ENCODE results near the gene RNASE7.

Gene RNASE7

GRCh38 chr14:21068521-21069387 is 26.6 kb downstream of the RNASE7 start:
- no peak for DNase-seq (ENCODE audit: low read depth in 2 of 2)

GRCh38 chr14:21069388-21070082 is 27.4 kb downstream of the RNASE7 start:
- no peak for DNase-seq (ENCODE audit: low read depth in 2 of 2)

- DNase-seq (ENCODE audit: low read depth in 2 of 2) = no peak
These were observed 28.0 kb downstream of the RNASE7 start, which contains the start of gene ARHGEF40 for GRCh38 chr14:21070083-21070609. TSS of gene ARHGEF40 (plus strand) at chr14:21070304. CDS start at chr14:21070397, 93 bp downstream.

- DNase-seq (ENCODE audit: low read depth in 2 of 2) = no peak
These were observed 28.6 kb downstream of the RNASE7 start for GRCh38 chr14:21070610-21071224.

- DNase-seq (ENCODE audit: low read depth in 2 of 2) = peak in 1 of 2 donors; percentile 44
These were observed 29.3 kb downstream of the RNASE7 start for GRCh38 chr14:21071225-21072030.

- no peak for DNase-seq (ENCODE audit: low read depth in 2 of 2)
These were observed 29.9 kb downstream of the RNASE7 start for GRCh38 chr14:21072031-21072473.

DNA sequence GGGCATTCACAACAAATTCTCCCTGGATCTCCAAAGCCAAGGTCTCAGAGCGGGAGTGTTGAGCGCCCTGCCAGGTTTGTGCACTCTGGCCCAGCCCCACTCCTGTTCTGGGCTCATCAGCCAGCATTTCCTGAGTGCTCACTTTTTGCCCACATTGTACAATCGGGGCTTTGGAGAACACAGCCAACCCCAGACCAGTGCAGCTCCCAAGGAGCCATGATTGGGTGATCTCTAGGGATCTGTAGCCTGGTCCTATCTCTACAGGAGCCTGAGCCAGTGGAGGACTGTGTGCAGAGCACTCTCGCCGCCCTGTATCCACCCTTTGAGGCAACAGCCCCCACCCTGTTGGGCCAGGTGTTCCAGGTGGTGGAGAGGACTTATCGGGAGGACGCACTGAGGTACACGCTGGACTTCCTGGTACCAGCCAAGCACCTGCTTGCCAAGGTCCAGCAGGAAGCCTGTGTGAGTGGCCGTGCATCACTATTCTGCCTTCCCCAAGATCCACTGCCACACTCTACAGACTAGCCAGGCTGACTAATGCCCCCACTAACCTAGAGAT is 30.7 kb downstream of the RNASE7 start:
- no peak for DNase-seq (ENCODE audit: low read depth in 2 of 2)

DNA sequence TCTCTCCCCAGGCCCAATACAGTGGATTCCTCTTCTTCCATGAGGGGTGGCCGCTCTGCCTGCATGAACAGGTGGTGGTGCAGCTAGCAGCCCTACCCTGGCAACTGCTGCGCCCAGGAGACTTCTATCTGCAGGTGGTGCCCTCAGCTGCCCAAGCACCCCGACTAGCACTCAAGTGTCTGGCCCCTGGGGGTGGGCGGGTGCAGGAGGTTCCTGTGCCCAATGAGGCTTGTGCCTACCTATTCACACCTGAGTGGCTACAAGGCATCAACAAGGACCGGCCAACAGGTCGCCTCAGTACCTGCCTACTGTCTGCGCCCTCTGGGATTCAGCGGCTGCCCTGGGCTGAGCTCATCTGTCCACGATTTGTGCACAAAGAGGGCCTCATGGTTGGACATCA is 31.8 kb downstream of the RNASE7 start:
- no peak for DNase-seq (ENCODE audit: low read depth in 2 of 2)

DNA sequence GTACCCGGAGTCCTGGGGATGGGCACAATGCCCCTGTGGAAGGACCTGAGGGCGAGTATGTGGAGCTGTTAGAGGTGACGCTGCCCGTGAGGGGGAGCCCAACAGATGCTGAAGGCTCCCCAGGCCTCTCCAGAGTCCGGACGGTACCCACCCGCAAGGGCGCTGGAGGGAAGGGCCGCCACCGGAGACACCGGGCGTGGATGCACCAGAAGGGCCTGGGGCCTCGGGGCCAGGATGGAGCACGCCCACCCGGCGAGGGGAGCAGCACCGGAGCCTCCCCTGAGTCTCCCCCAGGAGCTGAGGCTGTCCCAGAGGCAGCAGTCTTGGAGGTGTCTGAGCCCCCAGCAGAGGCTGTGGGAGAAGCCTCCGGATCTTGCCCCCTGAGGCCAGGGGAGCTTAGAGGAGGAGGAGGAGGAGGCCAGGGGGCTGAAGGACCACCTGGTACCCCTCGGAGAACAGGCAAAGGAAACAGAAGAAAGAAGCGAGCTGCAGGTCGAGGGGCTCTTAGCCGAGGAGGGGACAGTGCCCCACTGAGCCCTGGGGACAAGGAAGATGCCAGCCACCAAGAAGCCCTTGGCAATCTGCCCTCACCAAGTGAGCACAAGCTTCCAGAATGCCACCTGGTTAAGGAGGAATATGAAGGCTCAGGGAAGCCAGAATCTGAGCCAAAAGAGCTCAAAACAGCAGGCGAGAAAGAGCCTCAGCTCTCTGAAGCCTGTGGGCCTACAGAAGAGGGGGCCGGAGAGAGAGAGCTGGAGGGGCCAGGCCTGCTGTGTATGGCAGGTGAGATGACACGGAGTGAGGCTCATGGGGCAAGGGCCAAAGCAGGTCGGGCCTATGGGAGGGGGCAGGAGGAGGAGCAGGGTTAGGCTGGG is 32.5 kb downstream of the RNASE7 start:
- DNase-seq (ENCODE audit: low read depth in 2 of 2) = no peak

- no peak for DNase-seq (ENCODE audit: low read depth in 2 of 2)
These were observed 33.7 kb downstream of the RNASE7 start for GRCh38 chr14:21075719-21076437.

GRCh38 chr14:21077672-21078071 is 35.5 kb downstream of the RNASE7 start:
- DNase-seq (ENCODE audit: low read depth in 2 of 2) = no peak

- DNase-seq (ENCODE audit: low read depth in 2 of 2) = no peak
These were observed 36.1 kb downstream of the RNASE7 start for GRCh38 chr14:21078287-21078686.

DNA sequence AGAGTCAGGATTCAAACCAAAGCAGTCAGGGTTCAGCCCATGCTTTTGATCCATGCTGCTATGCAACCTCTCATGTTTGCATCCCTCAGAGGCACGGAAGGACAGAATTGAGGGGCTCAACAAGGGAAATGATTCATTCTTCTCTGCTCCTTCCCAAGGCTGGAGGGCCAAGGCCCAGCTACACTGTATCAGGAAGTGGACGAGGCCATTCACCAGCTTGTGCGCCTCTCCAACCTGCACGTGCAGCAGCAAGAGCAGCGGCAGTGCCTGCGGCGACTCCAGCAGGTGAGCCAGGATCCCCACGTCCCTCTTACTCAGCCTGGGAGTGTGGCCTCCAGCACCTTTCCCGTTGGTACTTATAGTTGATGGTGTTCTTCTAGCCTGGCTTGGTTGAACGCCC is 36.6 kb downstream of the RNASE7 start:
- no peak for DNase-seq (ENCODE audit: low read depth in 2 of 2)

DNA sequence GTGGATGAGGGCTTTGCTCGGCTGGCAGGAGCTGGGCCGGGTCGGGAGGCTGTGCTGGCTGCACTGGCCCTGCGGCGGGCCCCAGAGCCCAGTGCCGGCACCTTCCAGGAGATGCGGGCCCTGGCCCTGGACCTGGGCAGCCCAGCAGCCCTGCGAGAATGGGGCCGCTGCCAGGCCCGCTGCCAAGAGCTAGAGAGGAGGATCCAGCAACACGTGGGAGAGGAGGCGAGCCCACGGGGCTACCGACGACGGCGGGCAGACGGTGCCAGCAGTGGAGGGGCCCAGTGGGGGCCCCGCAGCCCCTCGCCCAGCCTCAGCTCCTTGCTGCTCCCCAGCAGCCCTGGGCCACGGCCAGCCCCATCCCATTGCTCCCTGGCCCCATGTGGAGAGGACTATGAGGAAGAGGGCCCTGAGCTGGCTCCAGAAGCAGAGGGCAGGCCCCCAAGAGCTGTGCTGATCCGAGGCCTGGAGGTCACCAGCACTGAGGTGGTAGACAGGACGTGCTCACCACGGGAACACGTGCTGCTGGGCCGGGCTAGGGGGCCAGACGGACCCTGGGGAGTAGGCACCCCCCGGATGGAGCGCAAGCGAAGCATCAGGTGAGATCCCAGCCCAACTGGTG is 39.5 kb downstream of the RNASE7 start:
- no peak for DNase-seq (ENCODE audit: low read depth in 2 of 2)

DNA sequence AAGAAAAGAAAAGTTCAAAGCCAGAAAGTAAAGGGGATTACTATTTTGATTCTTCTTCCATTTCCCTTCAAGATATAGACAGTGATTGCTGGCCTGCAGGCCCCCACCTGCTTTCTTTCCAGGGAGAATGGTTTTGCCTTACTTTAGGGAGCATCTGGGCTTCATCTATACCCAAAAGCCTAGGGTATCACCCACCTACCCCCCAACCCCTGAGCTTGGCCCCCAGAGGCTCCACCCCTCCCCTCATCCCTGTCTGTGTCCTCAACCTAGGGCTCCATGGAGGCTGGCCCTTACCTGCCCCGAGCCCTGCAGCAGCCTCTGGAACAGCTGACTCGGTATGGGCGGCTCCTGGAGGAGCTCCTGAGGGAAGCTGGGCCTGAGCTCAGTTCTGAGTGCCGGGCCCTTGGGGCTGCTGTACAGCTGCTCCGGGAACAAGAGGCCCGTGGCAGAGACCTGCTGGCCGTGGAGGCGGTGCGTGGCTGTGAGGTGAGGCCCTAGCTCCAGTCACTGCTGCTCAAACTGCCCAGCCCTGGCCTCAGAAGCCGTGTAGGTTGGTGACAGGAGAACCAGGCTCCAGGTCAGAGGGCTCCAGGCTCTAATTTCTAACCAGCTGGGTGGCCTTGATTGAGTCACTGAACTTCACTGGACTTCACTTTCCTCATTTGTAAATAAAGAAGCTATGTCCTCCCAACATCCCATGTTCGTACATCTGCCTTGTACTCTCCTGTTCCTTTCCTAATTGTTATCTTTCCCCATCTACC is 41.6 kb downstream of the RNASE7 start:
- no peak for DNase-seq (ENCODE audit: low read depth in 2 of 2)

GRCh38 chr14:21084396-21084795 is 42.2 kb downstream of the RNASE7 start:
- DNase-seq (ENCODE audit: low read depth in 2 of 2) = no peak

DNA sequence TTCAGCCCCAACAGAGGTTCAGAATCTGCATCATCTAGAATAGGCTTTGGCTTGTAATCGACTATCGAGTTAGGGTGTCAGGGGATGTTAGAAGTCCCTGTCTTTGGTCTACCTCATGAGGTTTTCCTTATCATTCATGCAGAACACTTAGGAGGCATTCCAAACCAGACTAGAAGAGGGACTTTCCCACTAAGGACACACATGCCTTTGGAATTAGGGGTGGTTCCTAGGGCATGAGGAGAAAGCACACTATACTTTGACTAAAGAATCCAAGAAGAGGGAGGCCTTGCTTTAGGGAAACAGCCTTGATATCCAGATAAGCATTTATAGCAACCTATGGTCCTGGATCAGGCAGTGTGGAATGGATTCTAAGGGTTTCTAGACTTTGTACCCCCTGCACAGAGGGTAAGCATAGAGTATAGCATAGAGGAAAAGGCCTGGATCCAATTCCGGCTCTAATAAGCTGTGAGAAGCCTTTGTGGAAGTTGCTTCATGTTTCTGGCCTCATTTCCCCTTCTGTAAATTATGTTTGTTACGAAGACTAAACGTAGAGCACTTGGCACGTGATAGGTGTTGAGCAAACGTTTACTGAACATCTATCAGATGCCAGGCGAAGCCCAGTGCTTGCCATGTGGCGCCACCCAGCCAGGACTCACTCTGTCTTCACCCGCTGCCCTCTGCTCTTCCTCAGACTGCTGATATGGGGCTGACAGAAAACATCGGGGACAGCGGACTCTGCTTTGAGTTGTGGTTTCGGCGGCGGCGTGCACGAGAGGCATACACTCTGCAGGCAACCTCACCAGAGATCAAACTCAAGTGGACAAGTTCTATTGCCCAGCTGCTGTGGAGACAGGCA is 43.1 kb downstream of the RNASE7 start:
- no peak for DNase-seq (ENCODE audit: low read depth in 2 of 2)

Measured in stimulated activated CD4-positive, alpha-beta T cell treated with anti-CD3 and anti-CD28 coated beads, Interleukin-4, amount 100 ng/mL, for 48 hours (primary cell).